ENCODE results near the gene HDAC4. TPM values are rescaled to one million over a fixed set of nuclear protein-coding genes. Genes with fewer than 3 reads are reported as not detected.
A peak's percentile ranks its signal among the peaks of the same experiment; 100 is the strongest.

The HDAC4 gene
- total and polyA plus RNA-seq, 7 donors: 7.9 to 329 (median 129) TPM

DNA sequence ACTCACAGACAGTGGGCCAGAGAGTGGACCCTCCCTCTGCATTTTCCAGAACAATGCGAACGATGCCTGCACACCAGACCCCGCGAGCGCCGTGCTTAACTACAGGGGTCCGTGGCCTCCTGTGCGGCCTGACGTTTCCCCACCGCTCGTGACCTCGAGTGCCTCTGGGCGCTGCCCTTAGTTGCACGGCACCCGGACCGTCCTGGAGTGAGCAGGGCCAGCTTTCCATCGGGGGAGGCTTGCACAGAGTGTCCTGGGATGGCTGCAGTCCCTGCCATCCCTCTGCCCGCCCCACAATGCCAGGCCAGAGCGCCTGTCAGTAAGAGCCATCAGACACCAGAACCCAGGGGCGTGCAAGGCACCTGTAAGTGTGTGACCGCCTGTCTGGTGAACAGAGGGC is 335.9 kb downstream of the HDAC4 start:
- DNase-seq: peak in 1 of 2 donors; percentile 52
- TF ChIP-seq, protein P1, sequence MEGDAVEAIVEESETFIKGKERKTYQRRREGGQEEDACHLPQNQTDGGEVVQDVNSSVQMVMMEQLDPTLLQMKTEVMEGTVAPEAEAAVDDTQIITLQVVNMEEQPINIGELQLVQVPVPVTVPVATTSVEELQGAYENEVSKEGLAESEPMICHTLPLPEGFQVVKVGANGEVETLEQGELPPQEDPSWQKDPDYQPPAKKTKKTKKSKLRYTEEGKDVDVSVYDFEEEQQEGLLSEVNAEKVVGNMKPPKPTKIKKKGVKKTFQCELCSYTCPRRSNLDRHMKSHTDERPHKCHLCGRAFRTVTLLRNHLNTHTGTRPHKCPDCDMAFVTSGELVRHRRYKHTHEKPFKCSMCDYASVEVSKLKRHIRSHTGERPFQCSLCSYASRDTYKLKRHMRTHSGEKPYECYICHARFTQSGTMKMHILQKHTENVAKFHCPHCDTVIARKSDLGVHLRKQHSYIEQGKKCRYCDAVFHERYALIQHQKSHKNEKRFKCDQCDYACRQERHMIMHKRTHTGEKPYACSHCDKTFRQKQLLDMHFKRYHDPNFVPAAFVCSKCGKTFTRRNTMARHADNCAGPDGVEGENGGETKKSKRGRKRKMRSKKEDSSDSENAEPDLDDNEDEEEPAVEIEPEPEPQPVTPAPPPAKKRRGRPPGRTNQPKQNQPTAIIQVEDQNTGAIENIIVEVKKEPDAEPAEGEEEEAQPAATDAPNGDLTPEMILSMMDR (IDR thresholded peaks at IDR 0.05): no peak
- Histone ChIP-seq H3K27ac (no peak overlapping the region), H3K36me3 (ENCODE audit: insufficient read depth in 1 of 2, low read depth in 1 of 2) (peaks cover 8 to 85% of the 10 kb centered on the region in 2 donors), H3K4me3 (no peak overlapping the region), H3K4me1 (peaks cover 7% of the 10 kb centered on the region), H3K27me3 (ENCODE audit: insufficient read depth in 3 of 3, low read length in 2 of 3) (no peaks in the 10 kb centered on the region), H3K9me3 (no peaks in the 10 kb centered on the region)
- no peak for ATAC-seq
- WGBS, 3 donors: 94 to 95% (median 95%) methylated on average over 20 to 21 of the region's 21 CpGs
- intact Hi-C loops (cut with DNase I): no loop called here

DNA sequence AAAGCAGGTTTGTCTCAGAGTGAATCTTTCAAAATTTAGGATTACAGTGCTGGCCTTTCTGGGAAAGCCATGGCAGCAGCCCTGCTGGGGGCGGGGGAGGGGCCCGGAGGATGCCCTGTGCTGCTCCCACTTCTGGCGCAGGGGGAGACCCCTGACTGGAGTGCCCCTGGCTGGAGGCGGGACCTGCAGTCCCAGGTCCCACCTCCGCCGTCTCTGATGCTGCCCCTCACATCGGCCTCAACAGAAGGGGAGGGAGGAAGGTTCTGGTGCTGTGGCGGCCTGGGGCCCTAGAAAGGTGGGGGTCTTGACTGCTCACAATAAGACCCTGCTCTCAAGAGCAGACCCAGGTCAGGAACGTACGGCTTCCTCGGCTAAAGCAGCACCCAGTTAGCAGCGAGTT is 336.6 kb downstream of the HDAC4 start:
- WGBS, 3 donors: 81 to 91% (median 87%) methylated on average over 12 of the region's 12 CpGs

DNA sequence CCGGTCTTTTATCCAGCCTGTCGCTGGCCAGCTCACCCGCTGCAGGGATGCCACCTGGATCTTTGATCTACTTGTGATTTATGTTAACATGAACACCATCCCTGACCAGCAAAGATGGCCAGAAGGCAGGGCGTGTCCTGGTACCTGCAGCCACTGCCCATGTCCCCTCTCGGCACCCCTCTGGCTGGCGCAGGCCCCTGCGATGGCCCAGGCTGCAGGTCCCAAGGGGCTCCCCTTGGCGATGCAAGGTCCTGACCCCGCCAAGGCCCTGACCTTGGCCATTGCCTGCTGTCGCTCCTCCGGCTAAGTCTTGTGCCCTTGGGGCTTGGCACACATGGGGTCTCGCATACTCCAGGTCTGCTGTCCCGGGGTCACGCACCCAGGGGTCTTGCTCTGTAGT is 338.1 kb downstream of the HDAC4 start:
- Histone ChIP-seq H3K4me3 (no peak overlapping the region), H3K36me3 (ENCODE audit: insufficient read depth in 1 of 2, low read depth in 1 of 2) (peaks cover 4 to 94% of the 10 kb centered on the region in 2 donors), H3K27ac (no peak overlapping the region), H3K27me3 (ENCODE audit: insufficient read depth in 3 of 3, low read length in 2 of 3) (no peaks in the 10 kb centered on the region), H3K9me3 (no peaks in the 10 kb centered on the region), H3K4me1 (peaks cover 7% of the 10 kb centered on the region)
- TF ChIP-seq, protein P1 (IDR thresholded peaks at IDR 0.05): no peak
- WGBS, 3 donors: 81 to 94% (median 85%) methylated on average over 14 of the region's 14 CpGs
- peak in 1 of 2 donors; percentile 44 for DNase-seq
- ATAC-seq: no peak
- intact Hi-C loops (cut with DNase I): no loop called here

More for the DNA sequence above, 336.6 kb downstream of the HDAC4 start:
- DNase-seq (peak in 1 of 2 donors; percentile 50), ATAC-seq (no peak)
- peaks cover 7% of the 10 kb centered on the region for H3K4me1 ChIP-seq
- H3K4me3 ChIP-seq: no peak overlapping the region
- intact Hi-C loops (cut with DNase I): no loop called here
- peaks cover 8 to 90% of the 10 kb centered on the region in 2 donors for H3K36me3 ChIP-seq (ENCODE audit: insufficient read depth in 1 of 2, low read depth in 1 of 2)
- no peaks in the 10 kb centered on the region for H3K27me3 ChIP-seq (ENCODE audit: insufficient read depth in 3 of 3, low read length in 2 of 3)
- H3K27ac ChIP-seq: no peak overlapping the region
- H3K9me3 ChIP-seq: no peaks in the 10 kb centered on the region
- TF ChIP-seq, protein P1 (IDR thresholded peaks at IDR 0.05): no peak

DNA sequence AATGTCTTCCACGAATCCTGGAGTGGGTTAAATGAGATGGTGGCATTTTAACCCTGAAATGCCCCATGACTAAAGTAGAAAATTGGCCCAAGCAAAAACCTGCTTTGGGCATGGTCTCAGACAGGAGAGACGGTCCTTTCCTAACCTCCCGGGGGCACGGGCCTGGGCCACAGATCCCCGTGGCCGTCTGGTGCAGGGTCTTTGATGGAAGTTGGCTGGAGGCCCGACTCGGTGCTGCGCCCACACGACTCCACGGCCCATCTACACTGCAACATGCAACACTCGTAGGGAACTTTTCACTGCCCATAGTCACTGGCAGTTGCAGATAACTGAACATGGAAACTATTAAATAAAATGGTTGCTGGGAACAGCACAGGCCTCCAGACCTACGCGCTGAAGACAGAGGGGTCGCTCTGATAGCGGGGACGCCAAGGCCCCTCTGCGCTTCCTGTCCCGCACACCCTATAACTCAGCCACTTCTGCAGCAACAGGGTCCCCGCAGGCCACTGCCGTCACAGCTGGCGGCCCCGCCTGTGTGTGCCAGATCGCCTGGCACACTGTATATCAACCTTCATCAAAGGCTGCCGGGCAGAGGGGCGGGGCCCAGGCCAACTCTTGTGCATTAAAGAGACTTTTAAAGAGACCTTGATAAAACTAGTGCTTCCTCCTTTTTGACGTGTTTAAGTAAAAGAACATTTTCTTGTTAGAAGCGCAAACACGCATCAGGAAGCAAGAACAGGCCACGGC is 338.8 kb downstream of the HDAC4 start:
- TF ChIP-seq, protein P1 (IDR thresholded peaks at IDR 0.05): no peak
- DNase-seq (peak in 1 of 2 donors; percentile 51), ATAC-seq (no peak)
- intact Hi-C loops (cut with DNase I): loop anchor here in 1 of 2 donors (2.0 kb wide), 1 partner anchor 21 kb away; no protein-coding TSS in a partner anchor
- H3K27ac ChIP-seq: no peak overlapping the region
- H3K27me3 ChIP-seq (ENCODE audit: insufficient read depth in 3 of 3, low read length in 2 of 3): no peaks in the 10 kb centered on the region
- peaks cover 7% of the 10 kb centered on the region for H3K4me1 ChIP-seq
- H3K9me3 ChIP-seq: no peaks in the 10 kb centered on the region
- peaks cover 0 to 89% of the 10 kb centered on the region in 2 donors for H3K36me3 ChIP-seq (ENCODE audit: insufficient read depth in 1 of 2, low read depth in 1 of 2)
- WGBS, 3 donors: 72 to 83% (median 79%) methylated on average over 30 of the region's 30 CpGs
- no peak overlapping the region for H3K4me3 ChIP-seq

Data from psoas muscle (tissue), 8 donors.